Memory B cell (primary cell): Measurements from ENCODE around the gene HPS5.
"Not testable (repeated sequence)": the region's sequence is repeated elsewhere in the genome, so short reads cannot be mapped to it uniquely, and the experiment has no call there.

Experiments
- ATAC-seq: fragments of 150-1000 bp; cut with Tn5 transposase; 2 replicates; pipeline ENCODE4 v1.10.0; 2021; ENCODE audit warnings: low read depth, mild to moderate bottlenecking, moderate library complexity
- DNase-seq, 2 donors: peaks; one replicate each; pipeline ENCODE4 v3.0.0; 2022; ENCODE audit warnings: low spot score in 2 of 2
- H3K27ac Mint-ChIP-seq: one replicate; pipeline ENCODE4 v1.8.0; 2022; ENCODE audit warnings: mild to moderate bottlenecking, moderate library complexity, mixed read lengths
- H3K27me3 Mint-ChIP-seq: one replicate; pipeline ENCODE4 v1.8.0; 2022; ENCODE audit warnings: mixed read lengths
- H3K36me3 Mint-ChIP-seq: one replicate; pipeline ENCODE4 v1.8.0; 2022; ENCODE audit warnings: mild to moderate bottlenecking, mixed read lengths
- H3K4me1 Mint-ChIP-seq: one replicate; pipeline ENCODE4 v1.8.0; 2022; ENCODE audit warnings: mixed read lengths
- H3K4me3 Mint-ChIP-seq: one replicate; pipeline ENCODE4 v1.8.0; 2022; ENCODE audit warnings: mild to moderate bottlenecking, moderate library complexity, mixed read lengths
- H3K9me3 Mint-ChIP-seq: one replicate; pipeline ENCODE4 v1.8.0; 2022; ENCODE audit warnings: mixed read lengths

HPS5 gene

DNA sequence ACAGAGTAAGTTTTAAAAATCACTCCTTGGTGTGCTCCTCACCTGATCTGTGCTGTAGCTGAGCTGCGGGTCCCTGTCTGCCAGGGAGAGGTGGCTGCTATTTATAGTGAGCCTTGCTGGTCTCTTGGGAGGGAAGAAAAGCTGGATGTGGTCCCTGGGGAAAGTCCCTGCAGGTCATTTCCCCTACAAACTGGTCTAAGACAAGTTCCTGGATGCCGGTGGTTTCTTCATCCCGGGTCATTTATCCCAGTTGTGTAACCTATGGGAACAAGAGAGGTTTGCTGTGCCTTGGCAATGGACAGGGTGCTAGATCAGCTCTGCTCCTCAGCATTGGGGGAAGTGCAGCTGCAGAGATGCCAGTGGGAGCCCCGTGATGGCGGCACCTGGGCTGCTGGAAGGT, 73.4 kb downstream of the HPS5 start, which contains the start of gene SAA2:
TSS of gene SAA2 (minus strand) at position 108 of the 400 bp plus-strand sequence. CDS start 657 bp downstream, outside the sequence.
- Mint-ChIP-seq H3K36me3 (no peaks in the 10 kb centered on the region), H3K27me3 (no peaks in the 10 kb centered on the region), H3K27ac (no peak within 1 kb of the TSS), H3K9me3 (peaks cover 2% of the 10 kb centered on the region), H3K4me1 (peaks cover 14% of the 10 kb centered on the region), H3K4me3 (no peak within 1 kb of the TSS)
- DNase-seq (no peak), ATAC-seq (no peak)

DNA sequence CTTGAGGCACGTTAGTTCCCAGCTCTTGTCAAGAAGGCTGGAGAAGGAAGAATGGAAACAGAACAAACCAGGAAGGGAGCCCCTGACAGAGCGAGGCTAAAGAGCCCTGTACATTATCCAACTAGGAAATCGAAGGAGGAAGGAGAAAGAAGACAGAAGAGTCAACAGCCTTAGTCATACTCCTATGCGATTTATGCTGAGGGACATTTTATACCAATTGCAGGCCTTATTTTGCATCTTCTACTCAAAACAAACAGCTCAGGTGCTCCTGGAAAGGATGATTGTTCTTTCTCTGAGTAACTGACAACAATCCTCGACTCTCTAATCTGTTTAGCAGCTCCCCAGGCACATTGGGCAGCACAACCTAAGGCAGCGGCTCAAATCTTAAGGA, 74.8 kb downstream of the HPS5 start:
- peak overlapping the region; percentile 79 for H3K27ac Mint-ChIP-seq

DNA sequence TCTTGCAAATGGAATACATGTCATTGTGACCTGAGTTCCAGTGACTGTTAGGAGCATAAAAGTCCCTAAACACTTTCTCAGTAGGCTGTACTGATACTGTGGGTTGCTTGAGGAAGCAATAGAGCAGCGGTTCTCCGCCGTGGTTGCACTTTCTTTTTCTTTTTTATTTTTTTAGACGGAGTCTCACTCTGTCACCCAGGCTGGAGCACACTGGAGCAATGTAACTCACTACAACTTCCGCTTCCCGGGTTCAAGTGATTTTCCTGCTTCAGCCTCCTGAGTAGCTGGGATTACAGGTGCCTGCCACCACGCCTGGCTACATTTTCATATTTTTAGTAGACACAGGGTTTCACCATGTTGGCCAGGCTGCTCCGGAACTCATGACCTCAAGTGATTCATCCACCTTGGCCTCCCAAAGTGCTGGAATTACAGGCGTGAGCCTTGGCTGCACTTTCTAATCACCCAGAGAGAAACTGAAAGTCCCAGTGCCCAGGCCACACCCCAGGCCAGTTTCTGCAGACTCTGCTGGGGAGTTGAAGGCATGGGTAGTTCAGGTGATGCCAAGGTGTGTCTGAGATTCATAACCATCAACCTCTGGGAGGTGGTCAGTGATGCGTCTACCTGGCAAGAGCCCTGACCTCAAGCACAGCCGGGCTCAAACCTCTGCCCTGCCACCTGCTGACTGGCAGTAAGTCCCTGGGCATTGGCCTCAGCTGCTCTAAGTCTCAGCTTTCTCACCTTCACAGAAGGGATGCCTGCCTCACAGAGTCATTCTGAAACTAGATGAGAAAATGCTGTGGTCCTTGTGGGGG, 75.4 kb downstream of the HPS5 start:
- H3K27me3 Mint-ChIP-seq, H3K36me3 Mint-ChIP-seq, H3K9me3 Mint-ChIP-seq: not testable (repeated sequence)
- Mint-ChIP-seq H3K4me3 (peak overlapping the region; percentile 84), H3K27ac (peak overlapping the region; percentile 79), H3K4me1 (peaks cover 14% of the 10 kb centered on the region)
- ATAC-seq: peak; percentile 87
- peak in 1 of 2 donors; percentile 16 for DNase-seq

More for the DNA sequence above, 74.8 kb downstream of the HPS5 start:
- DNase-seq, H3K9me3 Mint-ChIP-seq, H3K27me3 Mint-ChIP-seq, H3K36me3 Mint-ChIP-seq, ATAC-seq: not testable (repeated sequence)
- Mint-ChIP-seq H3K4me1 (peaks cover 14% of the 10 kb centered on the region), H3K4me3 (peak overlapping the region; percentile 84)

DNA sequence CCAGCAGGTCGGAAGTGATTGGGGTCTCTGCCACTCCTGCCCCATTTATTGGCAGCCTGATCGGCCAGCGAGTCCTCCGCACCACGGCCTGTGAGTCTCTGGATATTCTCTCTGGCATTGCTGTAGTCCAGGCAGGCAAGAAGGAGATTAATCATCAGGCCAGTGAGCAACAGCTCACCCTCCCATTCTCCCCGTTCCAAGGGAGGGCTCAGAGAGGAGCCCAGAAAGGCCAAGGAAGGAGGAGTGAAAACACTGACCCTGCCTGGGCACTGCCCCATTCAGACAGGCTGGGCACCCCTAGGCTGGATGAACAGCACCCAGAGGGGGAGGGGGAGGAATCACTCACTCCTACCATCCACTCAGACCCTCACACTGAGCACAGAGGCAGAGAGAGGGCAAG, 76.5 kb downstream of the HPS5 start:
- H3K4me3 Mint-ChIP-seq: no peak overlapping the region
- H3K27me3 Mint-ChIP-seq: no peaks in the 10 kb centered on the region
- DNase-seq (no peak), ATAC-seq (no peak)
- peaks cover 14% of the 10 kb centered on the region for H3K4me1 Mint-ChIP-seq
- peak overlapping the region; percentile 2 for H3K27ac Mint-ChIP-seq
- peaks cover 2% of the 10 kb centered on the region for H3K36me3 Mint-ChIP-seq
- H3K9me3 Mint-ChIP-seq: peaks cover 4% of the 10 kb centered on the region

DNA sequence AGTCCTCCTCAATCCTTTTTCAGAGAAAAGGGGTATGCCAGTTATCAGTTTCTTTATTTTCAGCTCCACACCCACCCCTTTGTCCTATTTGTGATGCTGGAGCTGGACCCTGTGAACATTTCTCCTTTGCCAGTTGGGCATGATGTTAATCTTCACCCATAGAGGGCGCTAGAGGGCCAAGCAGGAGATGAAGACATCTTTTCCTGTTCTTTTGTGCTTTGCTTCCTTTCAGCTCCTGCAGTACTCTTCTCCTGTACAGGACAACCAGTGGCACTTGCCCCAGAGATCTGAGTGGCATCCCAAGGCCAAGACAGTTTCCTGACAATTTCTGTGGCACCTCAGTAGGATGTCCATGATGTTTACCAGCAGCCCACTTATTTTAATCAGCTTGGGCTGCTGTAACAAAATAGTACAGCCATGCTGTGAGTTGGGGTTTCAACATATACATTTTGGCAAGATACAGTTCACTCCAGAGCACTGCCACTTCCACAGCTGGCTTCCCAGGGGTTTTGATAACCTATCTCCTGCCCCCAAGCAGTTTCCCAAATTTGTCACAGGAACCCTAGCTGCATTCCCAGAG, 78.1 kb downstream of the HPS5 start:
- Mint-ChIP-seq H3K36me3 (peaks cover 5% of the 10 kb centered on the region), H3K4me3 (no peak overlapping the region), H3K27ac (no peak overlapping the region), H3K27me3 (peaks cover 6% of the 10 kb centered on the region), H3K9me3 (peaks cover 4% of the 10 kb centered on the region), H3K4me1 (peaks cover 14% of the 10 kb centered on the region)
- ATAC-seq: peak; percentile 13
- DNase-seq: peak; percentile 62 to 63

DNA sequence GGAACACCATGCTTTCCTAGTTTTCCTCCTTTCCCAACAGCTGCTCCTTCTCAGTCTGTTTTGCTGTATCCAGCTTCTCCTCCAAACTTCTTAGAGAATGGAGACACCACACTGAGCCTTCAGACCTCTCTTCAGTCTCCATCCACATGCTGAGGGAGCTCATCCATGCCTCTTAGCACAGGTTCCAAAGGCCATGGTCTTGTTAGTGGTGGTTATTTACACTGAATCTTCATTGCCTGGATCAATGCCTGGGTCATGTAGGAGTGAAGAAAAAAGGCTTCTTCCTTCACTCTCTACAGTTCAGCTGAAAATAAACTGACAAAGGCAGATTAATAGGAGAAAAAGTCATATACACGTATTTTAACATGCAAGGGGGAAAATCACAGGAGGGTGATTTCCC, 82.3 kb downstream of the HPS5 start:
- Mint-ChIP-seq H3K9me3 (peaks cover 4% of the 10 kb centered on the region), H3K27me3 (peaks cover 6% of the 10 kb centered on the region), H3K4me3 (no peak overlapping the region), H3K36me3 (peaks cover 5% of the 10 kb centered on the region), H3K4me1 (peaks cover 4% of the 10 kb centered on the region), H3K27ac (no peak overlapping the region)
- DNase-seq (no peak), ATAC-seq (no peak)

DNA sequence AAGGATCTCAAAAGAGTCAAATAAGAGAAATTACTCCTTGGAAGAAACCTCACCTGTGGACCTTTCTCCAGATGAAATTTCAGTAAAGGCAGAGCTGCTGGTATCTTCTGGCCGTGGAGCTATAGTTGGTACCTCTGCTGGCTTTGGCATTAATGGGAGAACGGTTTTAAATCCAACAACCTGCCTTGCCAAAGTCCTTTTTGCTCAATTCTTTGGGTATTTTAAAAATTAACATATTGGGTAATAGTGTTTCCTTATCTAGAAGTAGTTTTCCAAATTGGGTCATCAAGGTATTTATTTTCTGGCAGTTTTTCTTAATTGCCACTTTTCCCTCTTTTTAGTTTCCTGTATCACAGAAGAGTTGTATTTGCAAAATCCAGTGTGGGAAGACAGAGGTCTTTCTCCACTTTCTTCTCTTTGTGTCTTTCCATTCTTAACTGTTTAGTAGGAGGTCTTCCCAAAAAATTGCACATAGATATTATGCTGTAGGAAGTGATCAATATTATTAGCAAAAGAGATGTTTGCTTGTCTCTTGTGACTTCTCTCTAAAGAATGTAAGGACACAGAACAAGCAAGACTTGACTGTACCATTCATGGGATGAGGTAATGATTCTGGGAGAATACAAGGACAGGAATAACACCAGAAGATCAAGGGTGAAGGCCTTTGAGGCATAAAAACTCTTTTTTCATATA, 85.1 kb downstream of the HPS5 start, which contains the start of gene SAA4:
TSS of gene SAA4 (minus strand) at position 139 of the 693 bp plus-strand sequence. CDS start 876 bp downstream, outside the sequence.
- Mint-ChIP-seq H3K36me3 (peaks cover 5% of the 10 kb centered on the region), H3K9me3 (peaks cover 2% of the 10 kb centered on the region), H3K27ac (no peak within 1 kb of the TSS), H3K4me3 (no peak within 1 kb of the TSS), H3K27me3 (peaks cover 6% of the 10 kb centered on the region), H3K4me1 (no peaks in the 10 kb centered on the region)
- ATAC-seq (no peak), DNase-seq (no peak)

DNA sequence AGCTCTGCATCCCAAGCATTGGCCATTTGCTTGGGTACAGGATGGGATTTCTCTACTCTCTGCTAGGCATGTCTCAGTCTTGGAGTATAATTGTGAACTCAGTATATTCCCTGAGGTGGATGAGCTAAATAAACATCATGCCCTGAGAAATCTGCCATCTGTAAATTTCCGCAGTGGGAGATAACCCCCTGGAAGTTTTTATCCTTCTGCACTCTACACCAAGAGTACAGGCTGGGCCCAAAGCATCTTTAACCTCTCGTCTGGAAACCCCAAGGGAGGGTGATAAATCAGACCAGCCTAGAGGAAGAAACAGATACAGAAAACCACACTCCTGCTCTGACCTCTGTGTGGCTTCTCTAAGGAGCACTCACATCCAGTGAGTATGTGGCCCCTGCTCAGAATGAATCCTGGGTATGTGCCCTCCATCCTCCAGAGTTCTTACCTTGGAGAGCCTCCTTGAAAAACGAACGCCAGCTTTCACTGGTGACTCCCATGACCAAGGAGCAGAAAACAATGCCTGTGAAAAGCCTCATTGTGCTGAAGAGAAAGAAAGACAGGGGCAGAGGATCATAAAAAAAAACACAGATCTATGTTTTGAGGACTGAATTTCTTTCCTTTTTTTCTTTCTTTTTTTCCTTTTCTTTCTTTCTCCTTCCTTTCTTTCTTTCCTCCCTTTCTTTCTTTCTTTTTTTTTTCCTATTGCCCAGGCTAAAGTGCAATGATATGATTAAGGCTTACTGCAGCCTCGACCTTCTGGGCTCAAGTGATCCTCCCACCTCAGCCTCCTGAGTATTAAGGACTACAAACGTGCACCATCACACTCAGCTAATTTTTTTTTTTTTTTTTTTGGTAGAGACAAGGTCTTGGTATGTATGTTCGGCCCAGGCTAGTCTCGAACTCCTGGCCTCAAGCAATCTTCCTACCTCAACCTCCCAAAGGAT, 86.3 kb downstream of the HPS5 start:
- peaks cover 4% of the 10 kb centered on the region for H3K36me3 Mint-ChIP-seq

DNA sequence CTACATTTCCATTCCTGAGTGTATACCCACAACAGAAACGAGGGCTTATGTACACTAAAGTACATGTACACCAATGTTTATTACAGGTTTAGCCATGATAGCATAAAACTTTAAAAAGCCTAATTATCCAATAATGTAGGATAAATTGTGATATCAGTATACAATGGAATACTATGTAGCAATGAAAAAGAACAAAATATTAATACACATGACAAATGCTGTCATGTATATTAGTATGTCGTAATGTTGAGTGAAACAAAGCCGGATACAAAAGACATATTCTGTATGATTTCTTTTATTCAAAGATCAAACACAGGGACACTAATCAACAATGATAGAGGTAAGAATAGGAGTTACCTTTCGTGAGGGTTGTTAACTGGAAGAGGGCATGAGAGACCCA, 88.0 kb downstream of the HPS5 start:
- no peaks in the 10 kb centered on the region for H3K27me3 Mint-ChIP-seq
- ATAC-seq: no peak
- H3K27ac Mint-ChIP-seq: no peak overlapping the region
- no peak for DNase-seq
- no peak overlapping the region for H3K4me3 Mint-ChIP-seq
- H3K36me3 Mint-ChIP-seq: no peaks in the 10 kb centered on the region
- peaks cover under 1% of the 10 kb centered on the region for H3K9me3 Mint-ChIP-seq
- H3K4me1 Mint-ChIP-seq: peaks cover 5% of the 10 kb centered on the region

More for the DNA sequence above, 86.3 kb downstream of the HPS5 start:
- no peak overlapping the region for H3K4me3 Mint-ChIP-seq
- H3K27ac Mint-ChIP-seq: no peak overlapping the region
- no peaks in the 10 kb centered on the region for H3K4me1 Mint-ChIP-seq
- ATAC-seq (no peak), DNase-seq (no peak)
- H3K27me3 Mint-ChIP-seq: peaks cover 6% of the 10 kb centered on the region
- peaks cover under 1% of the 10 kb centered on the region for H3K9me3 Mint-ChIP-seq

DNA sequence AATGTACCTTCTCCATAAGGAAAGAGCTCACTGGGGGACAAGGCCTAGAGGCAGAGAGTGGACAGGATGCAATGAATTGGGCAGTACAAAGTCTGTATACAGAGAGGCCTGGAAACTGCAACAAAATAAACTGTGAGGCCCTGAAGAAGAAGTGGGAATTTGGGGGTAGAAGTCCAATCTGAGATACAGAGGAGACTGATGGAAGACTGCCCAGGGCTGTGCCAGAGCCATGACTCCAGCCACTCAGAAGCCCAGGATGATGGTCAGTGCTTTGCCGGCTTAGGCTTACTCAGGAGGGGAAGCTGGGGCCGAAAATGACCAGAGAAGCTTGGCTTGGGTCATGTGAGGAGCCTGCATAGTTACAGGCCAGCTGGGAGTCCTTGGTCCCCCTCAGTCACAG, 91.1 kb downstream of the HPS5 start:
- H3K9me3 Mint-ChIP-seq: peaks cover 8% of the 10 kb centered on the region
- peaks cover 18% of the 10 kb centered on the region for H3K4me1 Mint-ChIP-seq
- H3K27ac Mint-ChIP-seq: no peak overlapping the region
- peaks cover 4% of the 10 kb centered on the region for H3K36me3 Mint-ChIP-seq
- ATAC-seq: no peak
- DNase-seq: no peak
- H3K27me3 Mint-ChIP-seq: no peaks in the 10 kb centered on the region
- H3K4me3 Mint-ChIP-seq: no peak overlapping the region

DNA sequence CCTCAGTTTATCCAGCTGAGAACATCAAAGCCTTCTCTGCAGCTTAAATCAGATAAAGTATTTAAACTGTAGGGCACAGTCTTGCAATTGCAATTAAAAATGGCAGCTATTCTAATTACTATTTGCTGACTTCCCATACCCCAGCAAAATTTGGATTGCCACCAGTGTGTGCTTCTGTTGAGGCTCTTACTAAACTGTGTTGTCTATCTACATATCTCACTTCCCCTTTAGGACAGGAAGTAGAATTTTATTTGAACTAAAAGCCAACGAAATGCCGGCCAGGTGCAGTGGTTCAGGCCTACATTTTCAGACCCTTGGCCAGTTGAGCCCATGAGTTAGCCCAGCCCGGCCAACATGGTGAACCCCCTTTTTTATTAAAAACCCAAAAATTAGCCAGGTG, 92.4 kb downstream of the HPS5 start:
- peak overlapping the region; percentile 17 for H3K4me3 Mint-ChIP-seq
- DNase-seq (no peak), ATAC-seq (peak; percentile 97)
- H3K4me1 Mint-ChIP-seq: peaks cover 23% of the 10 kb centered on the region
- peaks cover 4% of the 10 kb centered on the region for H3K36me3 Mint-ChIP-seq
- peak overlapping the region; percentile 80 for H3K27ac Mint-ChIP-seq
- peaks cover 8% of the 10 kb centered on the region for H3K9me3 Mint-ChIP-seq
- no peaks in the 10 kb centered on the region for H3K27me3 Mint-ChIP-seq
